ENCODE measurements around the gene NUDT17. TPM values are rescaled to one million over a fixed set of nuclear protein-coding genes. Genes with fewer than 3 reads are reported as not detected.

Gene NUDT17
- total and polyA plus RNA-seq, 2 experiments from 2014 or later, result 2.8 to 4.3 TPM

DNA sequence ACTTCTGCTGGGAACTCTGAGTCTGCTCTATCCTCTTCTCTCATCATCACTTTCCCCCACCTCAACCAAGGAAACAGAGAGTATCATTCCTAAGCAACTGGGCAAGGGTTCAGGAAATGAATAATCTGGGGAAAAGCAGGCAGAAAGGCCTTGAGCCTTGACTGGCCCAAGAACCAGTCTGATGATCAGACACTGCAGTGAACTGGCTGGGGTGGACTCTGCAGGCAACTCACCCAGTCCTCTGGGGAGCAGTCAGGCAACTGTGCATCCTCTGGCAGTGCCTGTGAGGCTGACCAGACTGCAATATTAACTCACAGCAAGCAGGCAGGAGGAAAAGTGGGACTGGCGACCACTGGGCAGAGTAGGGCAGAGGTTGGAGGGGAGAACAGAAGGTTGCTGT, 39.2 kb downstream of the NUDT17 start:
- Histone ChIP-seq H3K27me3 (ENCODE audit: insufficient read depth) (peaks cover 29% of the 10 kb centered on the region), H3K9me2 (ENCODE audit: insufficient read depth) (no peaks in the 10 kb centered on the region), H3K79me2 (replicated peaks; ENCODE audit: insufficient read depth) (no peaks in the 10 kb centered on the region), H3K36me3 (ENCODE audit: insufficient read depth) (no peaks in the 10 kb centered on the region), H3K4me1 (ENCODE audit: insufficient read depth) (peaks cover 19% of the 10 kb centered on the region), H3K4me3 (no peak overlapping the region), H3F3A (replicated peaks; ENCODE audit: low read depth) (no peaks in the 10 kb centered on the region), H3K4me2 (no peak overlapping the region), H3K27ac (ENCODE audit: low read depth) (no peak overlapping the region), H2AFZ (no peak overlapping the region), H4K20me1 (replicated peaks; ENCODE audit: insufficient read depth) (no peaks in the 10 kb centered on the region)
- H3K4me1 Mint-ChIP-seq, result peaks cover 27% of the 10 kb centered on the region
- no peaks in the 10 kb centered on the region for H3K36me3 Mint-ChIP-seq (ENCODE audit: low read depth)
- peaks cover 18% of the 10 kb centered on the region for H3K27me3 Mint-ChIP-seq (ENCODE audit: insufficient read depth, low read depth, poor library complexity)
- TF ChIP-seq, protein P1, sequence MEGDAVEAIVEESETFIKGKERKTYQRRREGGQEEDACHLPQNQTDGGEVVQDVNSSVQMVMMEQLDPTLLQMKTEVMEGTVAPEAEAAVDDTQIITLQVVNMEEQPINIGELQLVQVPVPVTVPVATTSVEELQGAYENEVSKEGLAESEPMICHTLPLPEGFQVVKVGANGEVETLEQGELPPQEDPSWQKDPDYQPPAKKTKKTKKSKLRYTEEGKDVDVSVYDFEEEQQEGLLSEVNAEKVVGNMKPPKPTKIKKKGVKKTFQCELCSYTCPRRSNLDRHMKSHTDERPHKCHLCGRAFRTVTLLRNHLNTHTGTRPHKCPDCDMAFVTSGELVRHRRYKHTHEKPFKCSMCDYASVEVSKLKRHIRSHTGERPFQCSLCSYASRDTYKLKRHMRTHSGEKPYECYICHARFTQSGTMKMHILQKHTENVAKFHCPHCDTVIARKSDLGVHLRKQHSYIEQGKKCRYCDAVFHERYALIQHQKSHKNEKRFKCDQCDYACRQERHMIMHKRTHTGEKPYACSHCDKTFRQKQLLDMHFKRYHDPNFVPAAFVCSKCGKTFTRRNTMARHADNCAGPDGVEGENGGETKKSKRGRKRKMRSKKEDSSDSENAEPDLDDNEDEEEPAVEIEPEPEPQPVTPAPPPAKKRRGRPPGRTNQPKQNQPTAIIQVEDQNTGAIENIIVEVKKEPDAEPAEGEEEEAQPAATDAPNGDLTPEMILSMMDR (conservative IDR thresholded peaks at IDR 0.05; ENCODE audit: low read depth in 2 of 2), result no peak
- TF ChIP-seq, protein P2, sequence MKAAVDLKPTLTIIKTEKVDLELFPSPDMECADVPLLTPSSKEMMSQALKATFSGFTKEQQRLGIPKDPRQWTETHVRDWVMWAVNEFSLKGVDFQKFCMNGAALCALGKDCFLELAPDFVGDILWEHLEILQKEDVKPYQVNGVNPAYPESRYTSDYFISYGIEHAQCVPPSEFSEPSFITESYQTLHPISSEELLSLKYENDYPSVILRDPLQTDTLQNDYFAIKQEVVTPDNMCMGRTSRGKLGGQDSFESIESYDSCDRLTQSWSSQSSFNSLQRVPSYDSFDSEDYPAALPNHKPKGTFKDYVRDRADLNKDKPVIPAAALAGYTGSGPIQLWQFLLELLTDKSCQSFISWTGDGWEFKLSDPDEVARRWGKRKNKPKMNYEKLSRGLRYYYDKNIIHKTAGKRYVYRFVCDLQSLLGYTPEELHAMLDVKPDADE (IDR thresholded peaks at IDR 0.05), result no peak
- TF ChIP-seq STAT1 (IDR thresholded peaks at IDR 0.05; ENCODE audit: unreplicated experiment) (no peak), EZH2phosphoT487 (IDR thresholded peaks at IDR 0.05; ENCODE audit: unreplicated experiment) (no peak), EZH2 (IDR thresholded peaks at IDR 0.05; ENCODE audit: low read depth, unreplicated experiment) (no peak), ZNF114 (CRISPR knock-in tag; IDR thresholded peaks at IDR 0.05) (no peak), NANOG (IDR thresholded peaks at IDR 0.05; ENCODE audit: borderline replicate concordance) (no peak), ZNF331 (CRISPR knock-in tag; IDR thresholded peaks at IDR 0.05; ENCODE audit: low read depth) (no peak), JUNB (IDR thresholded peaks at IDR 0.05; ENCODE audit: unreplicated experiment) (no peak), CREB1 (CRISPR knock-in tag; IDR thresholded peaks at IDR 0.05; ENCODE audit: low read depth) (no peak), POLR2AphosphoS5 (IDR thresholded peaks at IDR 0.05; ENCODE audit: low read depth) (no peak)
- TF ChIP-seq, protein P3, sequence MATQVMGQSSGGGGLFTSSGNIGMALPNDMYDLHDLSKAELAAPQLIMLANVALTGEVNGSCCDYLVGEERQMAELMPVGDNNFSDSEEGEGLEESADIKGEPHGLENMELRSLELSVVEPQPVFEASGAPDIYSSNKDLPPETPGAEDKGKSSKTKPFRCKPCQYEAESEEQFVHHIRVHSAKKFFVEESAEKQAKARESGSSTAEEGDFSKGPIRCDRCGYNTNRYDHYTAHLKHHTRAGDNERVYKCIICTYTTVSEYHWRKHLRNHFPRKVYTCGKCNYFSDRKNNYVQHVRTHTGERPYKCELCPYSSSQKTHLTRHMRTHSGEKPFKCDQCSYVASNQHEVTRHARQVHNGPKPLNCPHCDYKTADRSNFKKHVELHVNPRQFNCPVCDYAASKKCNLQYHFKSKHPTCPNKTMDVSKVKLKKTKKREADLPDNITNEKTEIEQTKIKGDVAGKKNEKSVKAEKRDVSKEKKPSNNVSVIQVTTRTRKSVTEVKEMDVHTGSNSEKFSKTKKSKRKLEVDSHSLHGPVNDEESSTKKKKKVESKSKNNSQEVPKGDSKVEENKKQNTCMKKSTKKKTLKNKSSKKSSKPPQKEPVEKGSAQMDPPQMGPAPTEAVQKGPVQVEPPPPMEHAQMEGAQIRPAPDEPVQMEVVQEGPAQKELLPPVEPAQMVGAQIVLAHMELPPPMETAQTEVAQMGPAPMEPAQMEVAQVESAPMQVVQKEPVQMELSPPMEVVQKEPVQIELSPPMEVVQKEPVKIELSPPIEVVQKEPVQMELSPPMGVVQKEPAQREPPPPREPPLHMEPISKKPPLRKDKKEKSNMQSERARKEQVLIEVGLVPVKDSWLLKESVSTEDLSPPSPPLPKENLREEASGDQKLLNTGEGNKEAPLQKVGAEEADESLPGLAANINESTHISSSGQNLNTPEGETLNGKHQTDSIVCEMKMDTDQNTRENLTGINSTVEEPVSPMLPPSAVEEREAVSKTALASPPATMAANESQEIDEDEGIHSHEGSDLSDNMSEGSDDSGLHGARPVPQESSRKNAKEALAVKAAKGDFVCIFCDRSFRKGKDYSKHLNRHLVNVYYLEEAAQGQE (IDR thresholded peaks at IDR 0.05; ENCODE audit: unreplicated experiment), result no peak
- TF ChIP-seq, protein P4, sequence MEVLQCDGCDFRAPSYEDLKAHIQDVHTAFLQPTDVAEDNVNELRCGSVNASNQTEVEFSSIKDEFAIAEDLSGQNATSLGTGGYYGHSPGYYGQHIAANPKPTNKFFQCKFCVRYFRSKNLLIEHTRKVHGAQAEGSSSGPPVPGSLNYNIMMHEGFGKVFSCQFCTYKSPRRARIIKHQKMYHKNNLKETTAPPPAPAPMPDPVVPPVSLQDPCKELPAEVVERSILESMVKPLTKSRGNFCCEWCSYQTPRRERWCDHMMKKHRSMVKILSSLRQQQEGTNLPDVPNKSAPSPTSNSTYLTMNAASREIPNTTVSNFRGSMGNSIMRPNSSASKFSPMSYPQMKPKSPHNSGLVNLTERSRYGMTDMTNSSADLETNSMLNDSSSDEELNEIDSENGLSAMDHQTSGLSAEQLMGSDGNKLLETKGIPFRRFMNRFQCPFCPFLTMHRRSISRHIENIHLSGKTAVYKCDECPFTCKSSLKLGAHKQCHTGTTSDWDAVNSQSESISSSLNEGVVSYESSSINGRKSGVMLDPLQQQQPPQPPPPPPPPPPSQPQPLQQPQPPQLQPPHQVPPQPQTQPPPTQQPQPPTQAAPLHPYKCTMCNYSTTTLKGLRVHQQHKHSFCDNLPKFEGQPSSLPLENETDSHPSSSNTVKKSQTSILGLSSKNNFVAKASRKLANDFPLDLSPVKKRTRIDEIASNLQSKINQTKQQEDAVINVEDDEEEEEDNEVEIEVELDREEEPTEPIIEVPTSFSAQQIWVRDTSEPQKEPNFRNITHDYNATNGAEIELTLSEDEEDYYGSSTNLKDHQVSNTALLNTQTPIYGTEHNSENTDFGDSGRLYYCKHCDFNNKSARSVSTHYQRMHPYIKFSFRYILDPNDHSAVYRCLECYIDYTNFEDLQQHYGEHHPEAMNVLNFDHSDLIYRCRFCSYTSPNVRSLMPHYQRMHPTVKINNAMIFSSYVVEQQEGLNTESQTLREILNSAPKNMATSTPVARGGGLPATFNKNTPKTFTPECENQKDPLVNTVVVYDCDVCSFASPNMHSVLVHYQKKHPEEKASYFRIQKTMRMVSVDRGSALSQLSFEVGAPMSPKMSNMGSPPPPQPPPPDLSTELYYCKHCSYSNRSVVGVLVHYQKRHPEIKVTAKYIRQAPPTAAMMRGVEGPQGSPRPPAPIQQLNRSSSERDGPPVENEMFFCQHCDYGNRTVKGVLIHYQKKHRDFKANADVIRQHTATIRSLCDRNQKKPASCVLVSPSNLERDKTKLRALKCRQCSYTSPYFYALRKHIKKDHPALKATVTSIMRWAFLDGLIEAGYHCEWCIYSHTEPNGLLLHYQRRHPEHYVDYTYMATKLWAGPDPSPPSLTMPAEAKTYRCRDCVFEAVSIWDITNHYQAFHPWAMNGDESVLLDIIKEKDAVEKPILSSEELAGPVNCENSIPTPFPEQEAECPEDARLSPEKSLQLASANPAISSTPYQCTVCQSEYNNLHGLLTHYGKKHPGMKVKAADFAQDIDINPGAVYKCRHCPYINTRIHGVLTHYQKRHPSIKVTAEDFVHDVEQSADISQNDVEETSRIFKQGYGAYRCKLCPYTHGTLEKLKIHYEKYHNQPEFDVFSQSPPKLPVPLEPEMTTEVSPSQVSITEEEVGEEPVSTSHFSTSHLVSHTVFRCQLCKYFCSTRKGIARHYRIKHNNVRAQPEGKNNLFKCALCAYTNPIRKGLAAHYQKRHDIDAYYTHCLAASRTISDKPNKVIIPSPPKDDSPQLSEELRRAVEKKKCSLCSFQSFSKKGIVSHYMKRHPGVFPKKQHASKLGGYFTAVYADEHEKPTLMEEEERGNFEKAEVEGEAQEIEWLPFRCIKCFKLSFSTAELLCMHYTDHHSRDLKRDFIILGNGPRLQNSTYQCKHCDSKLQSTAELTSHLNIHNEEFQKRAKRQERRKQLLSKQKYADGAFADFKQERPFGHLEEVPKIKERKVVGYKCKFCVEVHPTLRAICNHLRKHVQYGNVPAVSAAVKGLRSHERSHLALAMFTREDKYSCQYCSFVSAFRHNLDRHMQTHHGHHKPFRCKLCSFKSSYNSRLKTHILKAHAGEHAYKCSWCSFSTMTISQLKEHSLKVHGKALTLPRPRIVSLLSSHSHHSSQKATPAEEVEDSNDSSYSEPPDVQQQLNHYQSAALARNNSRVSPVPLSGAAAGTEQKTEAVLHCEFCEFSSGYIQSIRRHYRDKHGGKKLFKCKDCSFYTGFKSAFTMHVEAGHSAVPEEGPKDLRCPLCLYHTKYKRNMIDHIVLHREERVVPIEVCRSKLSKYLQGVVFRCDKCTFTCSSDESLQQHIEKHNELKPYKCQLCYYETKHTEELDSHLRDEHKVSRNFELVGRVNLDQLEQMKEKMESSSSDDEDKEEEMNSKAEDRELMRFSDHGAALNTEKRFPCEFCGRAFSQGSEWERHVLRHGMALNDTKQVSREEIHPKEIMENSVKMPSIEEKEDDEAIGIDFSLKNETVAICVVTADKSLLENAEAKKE (CRISPR knock-in tag; IDR thresholded peaks at IDR 0.05), result no peak
- H3K27ac Mint-ChIP-seq, result no peak overlapping the region
- ATAC-seq, result no peak
- no peaks in the 10 kb centered on the region for H3K9me3 Mint-ChIP-seq
- H3K4me3 Mint-ChIP-seq, result peak overlapping the region; percentile 84; the same call in 1 of the 3 replicates
- DNase-seq (ENCODE audit: low spot score), result no peak

Data from GM23338 (cell line).